ENCODE measurements around the gene NTMT2. TPM values are rescaled to one million over a fixed set of nuclear protein-coding genes. Genes with fewer than 3 reads are reported as not detected.

Gene NTMT2
- total RNA-seq, 1 donor from 2014 or later = not detected

GRCh38 chr1:170205301-170205700, 59.5 kb downstream of the NTMT2 start:
- Histone ChIP-seq H4K20me1 (ENCODE audit: low read depth) (no peaks in the 10 kb centered on the region), H3K9me3 (ENCODE audit: low read depth) (no peaks in the 10 kb centered on the region), H3K36me3 (no peaks in the 10 kb centered on the region), H3K4me3 (no peak overlapping the region), H3K27ac (no peak overlapping the region), H3K79me2 (ENCODE audit: low read depth) (no peaks in the 10 kb centered on the region), H3K4me1 (peaks cover 9% of the 10 kb centered on the region), H3F3A (ENCODE audit: low read depth) (no peaks in the 10 kb centered on the region), H3K27me3 (no peaks in the 10 kb centered on the region), H3K4me2 (no peak overlapping the region), H2AFZ (replicated peaks) (no peak overlapping the region), H3K9ac (no peak overlapping the region)
- Mint-ChIP-seq H3K27ac (no peak overlapping the region), H3K4me1 (peaks cover 15% of the 10 kb centered on the region), H3K36me3 (peaks cover 2% of the 10 kb centered on the region), H3K27me3 (ENCODE audit: insufficient read depth, low read depth) (peaks cover 3% of the 10 kb centered on the region), H3K9me3 (peaks cover 8% of the 10 kb centered on the region), H3K4me3 (no peak overlapping the region)
- no peak for DNase-seq (ENCODE audit: low spot score)
- TF ChIP-seq EZH2 (IDR thresholded peaks at IDR 0.05) = no peak
- no peak for TF ChIP-seq CTCF (IDR thresholded peaks at IDR 0.05)
- TF ChIP-seq EZH2phosphoT487 (IDR thresholded peaks at IDR 0.05) = no peak

GRCh38 chr1:170209125-170209524, 63.4 kb downstream of the NTMT2 start:
- Mint-ChIP-seq H3K36me3 (peaks cover 2% of the 10 kb centered on the region), H3K4me3 (no peak overlapping the region), H3K27me3 (ENCODE audit: insufficient read depth, low read depth) (peaks cover 5% of the 10 kb centered on the region), H3K9me3 (peaks cover 8% of the 10 kb centered on the region), H3K4me1 (peaks cover 12% of the 10 kb centered on the region), H3K27ac (no peak overlapping the region)
- Histone ChIP-seq H3K36me3 (no peaks in the 10 kb centered on the region), H3K27ac (no peak overlapping the region), H2AFZ (replicated peaks) (no peak overlapping the region), H3K4me3 (no peak overlapping the region), H3K4me1 (peaks cover 9% of the 10 kb centered on the region), H3K9me3 (ENCODE audit: low read depth) (no peaks in the 10 kb centered on the region), H3F3A (ENCODE audit: low read depth) (no peaks in the 10 kb centered on the region), H3K4me2 (no peak overlapping the region), H4K20me1 (ENCODE audit: low read depth) (no peaks in the 10 kb centered on the region), H3K9ac (no peak overlapping the region), H3K27me3 (no peaks in the 10 kb centered on the region), H3K79me2 (ENCODE audit: low read depth) (no peaks in the 10 kb centered on the region)
- TF ChIP-seq EZH2phosphoT487 (IDR thresholded peaks at IDR 0.05) (no peak), EZH2 (IDR thresholded peaks at IDR 0.05) (no peak), CTCF (IDR thresholded peaks at IDR 0.05) (no peak)
- DNase-seq (ENCODE audit: low spot score) = no peak

DNA sequence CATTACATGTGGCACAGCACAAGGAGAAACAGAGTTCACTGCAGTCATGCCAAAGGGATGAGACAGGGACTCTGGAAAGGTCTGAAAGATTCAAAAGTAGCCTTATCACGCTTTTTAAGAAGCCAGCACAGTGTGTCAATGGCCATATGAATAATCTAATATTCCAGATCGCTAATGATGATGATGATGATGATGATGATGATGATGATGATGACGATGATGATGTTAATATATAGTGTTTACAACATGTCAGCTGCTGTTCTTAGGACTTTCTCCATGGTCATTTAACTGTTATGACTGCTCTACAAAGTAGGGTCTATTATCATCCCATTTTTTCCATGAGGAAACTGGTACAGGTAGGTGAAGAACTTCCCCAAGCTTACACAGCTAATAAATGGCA, 64.4 kb downstream of the NTMT2 start:
- Histone ChIP-seq H3K9ac (no peak overlapping the region), H3K4me2 (no peak overlapping the region), H3F3A (ENCODE audit: low read depth) (no peaks in the 10 kb centered on the region), H3K27me3 (no peaks in the 10 kb centered on the region), H2AFZ (replicated peaks) (no peak overlapping the region), H3K79me2 (ENCODE audit: low read depth) (no peaks in the 10 kb centered on the region), H3K27ac (no peak overlapping the region), H3K4me1 (peaks cover 3% of the 10 kb centered on the region), H3K9me3 (ENCODE audit: low read depth) (no peaks in the 10 kb centered on the region), H3K4me3 (no peak overlapping the region), H4K20me1 (ENCODE audit: low read depth) (no peaks in the 10 kb centered on the region), H3K36me3 (no peaks in the 10 kb centered on the region)
- DNase-seq (ENCODE audit: low spot score) = no peak
- peaks cover 8% of the 10 kb centered on the region for H3K9me3 Mint-ChIP-seq
- H3K27ac Mint-ChIP-seq = no peak overlapping the region
- H3K4me1 Mint-ChIP-seq = peaks cover 2% of the 10 kb centered on the region
- no peak overlapping the region for H3K4me3 Mint-ChIP-seq
- TF ChIP-seq EZH2phosphoT487 (IDR thresholded peaks at IDR 0.05) = no peak
- TF ChIP-seq CTCF (IDR thresholded peaks at IDR 0.05) = no peak
- no peak for TF ChIP-seq EZH2 (IDR thresholded peaks at IDR 0.05)
- H3K27me3 Mint-ChIP-seq (ENCODE audit: insufficient read depth, low read depth) = peaks cover 5% of the 10 kb centered on the region
- H3K36me3 Mint-ChIP-seq = peaks cover 2% of the 10 kb centered on the region

Measured in neural progenitor cell (in vitro differentiated cells).